ENCODE data around the gene SULT1A2. TPM values are rescaled to one million over a fixed set of nuclear protein-coding genes. Genes with fewer than 3 reads are reported as not detected.
"Not testable (repeated sequence)": the region's sequence is repeated elsewhere in the genome, so short reads cannot be mapped to it uniquely, and the experiment has no call there.

SULT1A2 gene
- polyA plus RNA-seq, 1 of the 3 experiments (the other 2 are of a cell fraction), result 0.07 TPM

GRCh38 chr16:28610595-28611191 lies 13.8 kb upstream of the SULT1A2 start:
- Histone ChIP-seq H3K4me1 (ENCODE audit: control insufficient read depth in 1 of 2, insufficient read depth in 2 of 2, low read depth in 1 of 2, low read length in 1 of 2) (peaks cover 0 to 9% of the 10 kb centered on the region in 2 experiments; a peak in 1 of 4 replicates), H3K4me2 (no peak overlapping the region), H2AFZ (ENCODE audit: low read depth) (no peak overlapping the region), H3K9me3 (no peaks in the 10 kb centered on the region), H3K79me2 (ENCODE audit: insufficient read depth) (no peaks in the 10 kb centered on the region), H3F3A (replicated peaks; ENCODE audit: insufficient read depth) (no peaks in the 10 kb centered on the region), H3K36me3 (replicated peaks in 1 of 2; ENCODE audit: control insufficient read depth in 1 of 2, insufficient read depth in 2 of 2, low read length in 1 of 2) (no peaks in the 10 kb centered on the region), H3K4me3 (ENCODE audit: low read depth in 2 of 2, low read length in 1 of 2) (no peak overlapping the region), H3K27me3 (ENCODE audit: insufficient read depth) (no peaks in the 10 kb centered on the region), H3K9me2 (no peaks in the 10 kb centered on the region), H3K9ac (no peak overlapping the region), H4K20me1 (ENCODE audit: insufficient read depth) (no peaks in the 10 kb centered on the region), H3K27ac (ENCODE audit: low read depth in 2 of 2, low read length in 1 of 2) (no peak overlapping the region; a peak in 1 of 4 replicates)
- ChIA-PET POLR2A (no interaction called here), CTCF (no interaction called here)
- TF ChIP-seq SMC3 (IDR thresholded peaks at IDR 0.05; ENCODE audit: low read depth, low read length) (no peak), POLR2AphosphoS5 (IDR thresholded peaks at IDR 0.05; ENCODE audit: low read depth, low read length) (no peak), RAD21 (IDR thresholded peaks at IDR 0.05; ENCODE audit: low read length) (no peak), GATA2 (CRISPR knock-in tag; IDR thresholded peaks at IDR 0.05) (no peak), TCF12 (IDR thresholded peaks at IDR 0.05) (no peak), EP300 (IDR thresholded peaks at IDR 0.05; ENCODE audit: borderline replicate concordance in 1 of 2, low read depth in 1 of 2, low read length in 1 of 2) (no peak), PBX3 (IDR thresholded peaks at IDR 0.05) (no peak), RFX5 (IDR thresholded peaks at IDR 0.05; ENCODE audit: low read length) (no peak), MEF2A (IDR thresholded peaks at IDR 0.05; ENCODE audit: borderline replicate concordance, low read depth) (no peak), MAX (IDR thresholded peaks at IDR 0.05; ENCODE audit: low read depth) (no peak)
- no peak for DNase-seq
- 78% methylated on average over 10 of the region's 10 CpGs for WGBS (ENCODE audit: low lambda C conversion rate)

DNA sequence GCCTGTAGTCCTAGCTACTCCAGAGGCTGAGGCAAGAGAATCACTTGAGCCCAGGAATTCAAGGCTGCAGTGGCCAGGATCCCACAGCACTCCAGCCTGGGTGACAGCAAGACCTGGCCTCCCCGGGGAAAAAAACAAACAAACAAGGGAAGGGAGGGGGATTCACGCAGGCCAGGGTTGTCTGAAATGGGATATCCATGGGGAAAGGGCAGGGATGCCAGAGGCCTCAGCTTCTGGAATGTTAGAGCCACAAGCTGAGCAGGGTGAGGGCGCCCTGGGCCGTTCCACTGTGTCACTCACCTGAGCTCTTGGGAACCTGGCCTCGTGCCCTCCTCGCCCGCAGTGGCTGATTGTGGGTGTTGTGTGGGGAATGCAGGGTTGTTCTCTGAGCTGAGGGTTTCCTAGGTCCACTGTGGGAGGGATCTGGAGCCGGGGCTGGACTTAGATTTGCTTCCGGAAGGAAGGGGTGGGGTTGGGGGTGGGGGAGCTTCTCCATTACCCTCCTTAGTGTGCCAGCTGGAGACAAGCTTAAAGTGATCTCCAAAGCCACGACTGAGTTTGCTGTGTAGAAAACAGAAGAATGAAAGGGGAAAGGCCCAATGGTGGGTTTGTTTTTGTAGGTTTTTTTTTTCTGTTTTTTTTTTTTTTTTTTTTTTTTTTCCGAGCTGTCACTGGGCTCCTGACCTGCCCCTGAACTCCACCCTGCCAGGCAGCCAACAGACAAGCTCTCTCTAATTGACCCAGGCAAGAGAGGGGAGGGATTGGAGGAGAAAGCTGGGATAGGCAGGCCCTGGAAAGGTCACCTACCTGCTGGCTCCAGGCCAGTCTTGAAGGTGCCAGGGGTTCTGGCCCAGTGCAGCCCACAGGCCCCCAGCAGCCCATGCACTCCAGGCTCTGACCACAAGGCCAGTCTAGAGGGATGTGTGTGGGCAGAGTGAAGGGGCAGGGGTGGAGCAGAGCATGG lies 13.1 kb upstream of the SULT1A2 start, which contains the start of gene SULT1A1:
Gene SULT1A1 (minus strand): TSS at position 414 of the 964 bp plus-strand sequence. CDS start 1,189 bp downstream, outside the sequence.
- H2AFZ ChIP-seq (ENCODE audit: low read depth), result no peak within 1 kb of the TSS
- no peaks in the 10 kb centered on the region for H3F3A ChIP-seq (replicated peaks; ENCODE audit: insufficient read depth)
- H3K9me2 ChIP-seq, result no peaks in the 10 kb centered on the region
- peak; percentile 28 for DNase-seq
- H3K27me3 ChIP-seq (ENCODE audit: insufficient read depth), result no peaks in the 10 kb centered on the region
- CTCF ChIA-PET, result no interaction called here
- H3K9ac ChIP-seq, result no peak within 1 kb of the TSS
- 62% methylated on average over 6 of the region's 11 CpGs for WGBS (ENCODE audit: low lambda C conversion rate)
- no peaks in the 10 kb centered on the region for H3K79me2 ChIP-seq (ENCODE audit: insufficient read depth)
- TF ChIP-seq, protein P1, sequence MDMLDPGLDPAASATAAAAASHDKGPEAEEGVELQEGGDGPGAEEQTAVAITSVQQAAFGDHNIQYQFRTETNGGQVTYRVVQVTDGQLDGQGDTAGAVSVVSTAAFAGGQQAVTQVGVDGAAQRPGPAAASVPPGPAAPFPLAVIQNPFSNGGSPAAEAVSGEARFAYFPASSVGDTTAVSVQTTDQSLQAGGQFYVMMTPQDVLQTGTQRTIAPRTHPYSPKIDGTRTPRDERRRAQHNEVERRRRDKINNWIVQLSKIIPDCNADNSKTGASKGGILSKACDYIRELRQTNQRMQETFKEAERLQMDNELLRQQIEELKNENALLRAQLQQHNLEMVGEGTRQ (IDR thresholded peaks at IDR 0.05; ENCODE audit: borderline replicate concordance, low read depth, low read length), result no peak
- no peaks in the 10 kb centered on the region for H4K20me1 ChIP-seq (ENCODE audit: insufficient read depth)
- H3K27ac ChIP-seq (ENCODE audit: low read depth in 2 of 2, low read length in 1 of 2), result no peak within 1 kb of the TSS; a peak in 1 of 4 replicates
- no peak within 1 kb of the TSS for H3K4me2 ChIP-seq
- H3K9me3 ChIP-seq, result no peaks in the 10 kb centered on the region
- H3K4me3 ChIP-seq (ENCODE audit: low read depth in 2 of 2, low read length in 1 of 2), result no peak within 1 kb of the TSS
- peaks cover 0 to 9% of the 10 kb centered on the region in 2 experiments; a peak in 1 of 4 replicates for H3K4me1 ChIP-seq (ENCODE audit: control insufficient read depth in 1 of 2, insufficient read depth in 2 of 2, low read depth in 1 of 2, low read length in 1 of 2)
- POLR2A ChIA-PET, result no interaction called here
- no peaks in the 10 kb centered on the region for H3K36me3 ChIP-seq (replicated peaks in 1 of 2; ENCODE audit: control insufficient read depth in 1 of 2, insufficient read depth in 2 of 2, low read length in 1 of 2)

GRCh38 chr16:28608867-28609596 lies 12.2 kb upstream of the SULT1A2 start:
- DNase-seq; H3K4me2 ChIP-seq; H3K79me2 ChIP-seq (ENCODE audit: insufficient read depth); H3K27ac ChIP-seq (ENCODE audit: low read depth in 2 of 2, low read length in 1 of 2); H3K9me3 ChIP-seq; H3K9ac ChIP-seq; H3F3A ChIP-seq (replicated peaks; ENCODE audit: insufficient read depth); CTCF ChIA-PET; H2AFZ ChIP-seq (ENCODE audit: low read depth); H3K4me3 ChIP-seq (ENCODE audit: low read depth in 2 of 2, low read length in 1 of 2); POLR2A ChIA-PET; H3K4me1 ChIP-seq (ENCODE audit: control insufficient read depth in 1 of 2, insufficient read depth in 2 of 2, low read depth in 1 of 2, low read length in 1 of 2); H4K20me1 ChIP-seq (ENCODE audit: insufficient read depth); H3K36me3 ChIP-seq (replicated peaks in 1 of 2; ENCODE audit: control insufficient read depth in 1 of 2, insufficient read depth in 2 of 2, low read length in 1 of 2); H3K27me3 ChIP-seq (ENCODE audit: insufficient read depth); H3K9me2 ChIP-seq: not testable (repeated sequence)
- 87% methylated on average over 8 of the region's 11 CpGs for WGBS (ENCODE audit: low lambda C conversion rate)

DNA sequence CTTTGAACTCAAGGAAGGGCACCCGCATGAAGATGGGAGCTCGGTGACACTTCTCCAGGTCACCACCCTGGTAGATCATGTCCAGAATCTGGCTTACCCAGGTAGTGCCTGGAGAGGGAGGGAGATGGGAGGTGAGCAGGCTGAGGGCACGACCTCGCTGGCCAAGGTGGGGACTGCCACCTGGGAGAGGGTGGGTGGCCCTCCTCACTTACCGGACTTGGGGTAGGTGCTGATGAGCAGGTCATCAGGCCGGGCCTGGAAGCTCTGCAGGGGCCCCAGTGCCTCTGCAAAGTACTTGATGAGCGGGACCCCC lies 11.6 kb upstream of the SULT1A2 start:
- H3K9me3 ChIP-seq; H4K20me1 ChIP-seq (ENCODE audit: insufficient read depth); H3K4me1 ChIP-seq (ENCODE audit: control insufficient read depth in 1 of 2, insufficient read depth in 2 of 2, low read depth in 1 of 2, low read length in 1 of 2); H2AFZ ChIP-seq (ENCODE audit: low read depth); DNase-seq; H3K9ac ChIP-seq; H3K27ac ChIP-seq (ENCODE audit: low read depth in 2 of 2, low read length in 1 of 2); H3K4me3 ChIP-seq (ENCODE audit: low read depth in 2 of 2, low read length in 1 of 2); H3F3A ChIP-seq (replicated peaks; ENCODE audit: insufficient read depth); H3K27me3 ChIP-seq (ENCODE audit: insufficient read depth); POLR2A ChIA-PET; H3K36me3 ChIP-seq (replicated peaks in 1 of 2; ENCODE audit: control insufficient read depth in 1 of 2, insufficient read depth in 2 of 2, low read length in 1 of 2); H3K79me2 ChIP-seq (ENCODE audit: insufficient read depth); H3K9me2 ChIP-seq; H3K4me2 ChIP-seq; CTCF ChIA-PET: not testable (repeated sequence)
- WGBS (ENCODE audit: low lambda C conversion rate), result no CpG with 5 or more reads among the region's 7 CpGs

Data from SK-N-SH (cell line).